Spleen (tissue), 11 donors: Measurements from ENCODE around the gene KIF5B. TPM values are rescaled to one million over a fixed set of nuclear protein-coding genes. Genes with fewer than 3 reads are reported as not detected.

Source experiments
- DNase-seq: peaks from one replicate; pipeline ENCODE4 v3.0.0-alpha.2; 2020
- H3K27ac ChIP-seq, 8 donors: fragments of 200-600 bp; sonication (generic) in 7 of 8; 1 replicate in 4 of 8; 2 replicates in 4 of 8; pipeline versions ENCODE4 v1.5.0 to v1.8.0; 2016 to 2021; ENCODE audit warnings: inconsistent platforms in 4 of 8, mild to moderate bottlenecking in 4 of 8, moderate library complexity in 1 of 8
- H3K27me3 ChIP-seq, 7 donors: fragments of 200-600 bp; sonication (generic) in 6 of 7; replicated peaks in 1 of 7; 1 replicate in 4 of 7; 2 replicates in 3 of 7; pipeline versions ENCODE4 v1.5.0 to v1.8.0; 2016 to 2021; ENCODE audit warnings: inconsistent platforms in 3 of 7, mild to moderate bottlenecking in 1 of 7
- H3K36me3 ChIP-seq, 6 donors: fragments of 200-600 bp; sonication (generic) in 5 of 6; 1 replicate in 4 of 6; 2 replicates in 2 of 6; pipeline versions ENCODE4 v1.5.0 to v1.8.0; 2016 to 2021; ENCODE audit warnings: inconsistent platforms in 2 of 6
- H3K4me1 ChIP-seq, 6 donors: fragments of 200-600 bp; sonication (generic) in 5 of 6; 1 replicate in 3 of 6; 2 replicates in 3 of 6; pipeline versions ENCODE4 v1.5.0 to v1.8.0; 2016 to 2021; ENCODE audit warnings: inconsistent platforms in 3 of 6
- H3K4me3 ChIP-seq, 8 donors: fragments of 200-600 bp; sonication (generic) in 7 of 8; 1 replicate in 4 of 8; 2 replicates in 4 of 8; pipeline versions ENCODE4 v1.5.0 to v1.8.0; 2016 to 2021; ENCODE audit warnings: inconsistent platforms in 4 of 8, mild to moderate bottlenecking in 4 of 8, moderate library complexity in 2 of 8
- H3K9me3 ChIP-seq, 8 donors: fragments of 200-600 bp; sonication (generic) in 7 of 8; 1 replicate in 4 of 8; 2 replicates in 4 of 8; pipeline versions ENCODE4 v1.5.0 to v1.8.0; 2016 to 2021; ENCODE audit warnings: inconsistent platforms in 4 of 8
- POLR2A ChIP-seq, 3 donors: fragments of 450-650 bp; IDR thresholded peaks; one replicate each; pipeline ENCODE4 v1.5.1; 2017; ENCODE audit warnings: antibody characterized with exemption in 3 of 3, mild to moderate bottlenecking in 1 of 3
- POLR2AphosphoS5 ChIP-seq, 3 donors: sonication (generic); formaldehyde crosslinking; IDR thresholded peaks; one replicate each; pipeline ENCODE4 v1.5.1; 2017; ENCODE audit warnings: antibody characterized with exemption in 3 of 3
- WGBS, 5 donors: extraction: QIAGEN DNeasy Blood & Tissue Kit in 3 of 5; methylation state at CpG; one replicate each; pipeline versions ENCODE4 v1.1.5 to v1.1.7; 2013 to 2018; 5-methylcytosine and 5-hydroxymethylcytosine counted together
- intact Hi-C: fragments of 100-400 bp; cut with DNase I; formaldehyde crosslinking; loops from one replicate; pipeline ENCODE4 v1.15.0; 2023; ENCODE audit warnings: low total_unique reads
- polyA plus RNA-seq, 3 donors: library from polyadenylated mRNA; stranded (reverse); fragments of 200-250 nt; gene quantifications; one replicate each; pipeline ENCODE4 v1.2.1, GENCODE V29; 2013
- total RNA-seq, 7 donors: library from RNA; depleted of rRNA in 3 of 7; stranded (reverse); fragments of >200 nt in 3 of 7; fragmentation: NEBNext Ultra II Directional in 4 of 7; extraction: Animal tissue kit (Norgen Biotek cat#: 25700) in 4 of 7; gene quantifications; one replicate each; pipeline versions ENCODE4 v1.1.0 to v1.2.1, GENCODE V29; 2016 to 2021
- TF ChIP-seq, protein P1 (sequence below), 11 experiments: fragments of 200-600 bp in 7 of 11; fragments of 450-650 bp in 4 of 11; sonication (generic) in 4 of 11; IDR thresholded peaks in 8 of 11; conservative IDR thresholded peaks in 3 of 11; 1 replicate in 7 of 11; 2 replicates in 4 of 11; pipeline versions ENCODE4 v1.4.0 to v1.8.0; 2016 to 2021; ENCODE audit warnings: antibody characterized with exemption in 11 of 11, inconsistent platforms in 4 of 11, mild to moderate bottlenecking in 1 of 11
- donor health status: healthy with polysubstance abuse.
- donor health status: DM: no; HTN: no; CAD: no; lungs with moderate emphysema.
- donor health status: DM: no; HTN: no; CAD: no.
- donor health status: Bipolar disorder and iron deficiency.
- donor health status: healthy.
- donor health status: DM: no; HTN: no; CAD: no.
- donor health status: DM: yes; HTN: yes; CAD: no.

KIF5B gene
- total and polyA plus RNA-seq, 10 donors: 16.1 to 95.1 (median 71.2) TPM

GRCh38 chr10:32033171-32033570, 23.1 kb downstream of the KIF5B start:
- Histone ChIP-seq H3K4me1 (peaks cover 0 to 43% (median 15%) of the 10 kb centered on the region in 6 donors), H3K27me3 (no peaks in the 10 kb centered on the region), H3K4me3 (no peak overlapping the region), H3K27ac (peak overlapping the region in 1 of 8 donors; percentile 15), H3K9me3 (no peaks in the 10 kb centered on the region), H3K36me3 (peaks cover 5 to 100% (median 95%) of the 10 kb centered on the region in 6 donors)
- no peak for DNase-seq
- intact Hi-C loops: no loop called here
- TF ChIP-seq POLR2AphosphoS5 (IDR thresholded peaks at IDR 0.05) (peak in 1 of 3 donors; percentile 9), POLR2A (IDR thresholded peaks at IDR 0.05) (no peak)
- TF ChIP-seq, protein P1, sequence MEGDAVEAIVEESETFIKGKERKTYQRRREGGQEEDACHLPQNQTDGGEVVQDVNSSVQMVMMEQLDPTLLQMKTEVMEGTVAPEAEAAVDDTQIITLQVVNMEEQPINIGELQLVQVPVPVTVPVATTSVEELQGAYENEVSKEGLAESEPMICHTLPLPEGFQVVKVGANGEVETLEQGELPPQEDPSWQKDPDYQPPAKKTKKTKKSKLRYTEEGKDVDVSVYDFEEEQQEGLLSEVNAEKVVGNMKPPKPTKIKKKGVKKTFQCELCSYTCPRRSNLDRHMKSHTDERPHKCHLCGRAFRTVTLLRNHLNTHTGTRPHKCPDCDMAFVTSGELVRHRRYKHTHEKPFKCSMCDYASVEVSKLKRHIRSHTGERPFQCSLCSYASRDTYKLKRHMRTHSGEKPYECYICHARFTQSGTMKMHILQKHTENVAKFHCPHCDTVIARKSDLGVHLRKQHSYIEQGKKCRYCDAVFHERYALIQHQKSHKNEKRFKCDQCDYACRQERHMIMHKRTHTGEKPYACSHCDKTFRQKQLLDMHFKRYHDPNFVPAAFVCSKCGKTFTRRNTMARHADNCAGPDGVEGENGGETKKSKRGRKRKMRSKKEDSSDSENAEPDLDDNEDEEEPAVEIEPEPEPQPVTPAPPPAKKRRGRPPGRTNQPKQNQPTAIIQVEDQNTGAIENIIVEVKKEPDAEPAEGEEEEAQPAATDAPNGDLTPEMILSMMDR (IDR thresholded peaks at IDR 0.05 in 8 of 11, conservative IDR thresholded peaks at IDR 0.05 in 3 of 11): no peak
- 87 to 98% (median 91%) methylated on average over 5 of the region's 5 CpGs for WGBS, 5 donors

DNA sequence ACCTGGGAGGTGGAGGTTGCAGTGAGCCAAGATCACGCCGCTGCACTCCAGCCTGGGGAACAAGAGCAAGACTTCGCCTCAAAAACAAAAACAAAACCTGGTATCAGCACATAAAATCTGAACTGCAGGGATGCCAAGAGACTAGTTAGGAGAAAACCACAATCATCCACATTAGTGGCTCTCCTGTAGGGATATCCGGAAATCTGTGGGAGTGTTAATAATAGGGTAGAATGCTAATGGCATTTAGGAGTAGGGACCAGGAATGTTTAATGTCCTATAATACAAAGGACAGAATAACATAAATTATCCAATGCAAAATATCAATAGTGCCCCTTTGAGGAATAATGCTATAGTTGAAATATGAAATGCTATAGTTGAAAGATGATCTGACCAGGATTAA, 24.3 kb downstream of the KIF5B start:
- no peak for DNase-seq
- WGBS, 5 donors: 89 to 98% (median 95%) methylated on average over 4 of the region's 4 CpGs
- peak overlapping the region in 1 of 8 donors; percentile 15 for H3K27ac ChIP-seq

GRCh38 chr10:32031424-32031823, 24.8 kb downstream of the KIF5B start:
- intact Hi-C loops: no loop called here
- Histone ChIP-seq H3K4me1 (peaks cover 0 to 37% (median 10%) of the 10 kb centered on the region in 6 donors), H3K9me3 (no peaks in the 10 kb centered on the region), H3K27me3 (no peaks in the 10 kb centered on the region), H3K36me3 (peaks cover 5 to 100% (median 96%) of the 10 kb centered on the region in 6 donors), H3K4me3 (no peak overlapping the region), H3K27ac (peak overlapping the region in 2 of 8 donors; percentile 5 to 24)
- no peak for DNase-seq
- no peak for TF ChIP-seq POLR2AphosphoS5 (IDR thresholded peaks at IDR 0.05)
- TF ChIP-seq POLR2A (IDR thresholded peaks at IDR 0.05): no peak
- TF ChIP-seq, protein P1 (IDR thresholded peaks at IDR 0.05 in 8 of 11, conservative IDR thresholded peaks at IDR 0.05 in 3 of 11): no peak
- 79 to 89% (median 86%) methylated on average over 6 of the region's 6 CpGs for WGBS, 5 donors

More for the DNA sequence above, 24.3 kb downstream of the KIF5B start:
- Histone ChIP-seq H3K27me3 (no peaks in the 10 kb centered on the region), H3K9me3 (no peaks in the 10 kb centered on the region), H3K4me3 (no peak overlapping the region), H3K4me1 (peaks cover 0 to 41% (median 13%) of the 10 kb centered on the region in 6 donors), H3K36me3 (peaks cover 5 to 100% (median 96%) of the 10 kb centered on the region in 6 donors)
- intact Hi-C loops: no loop called here
- TF ChIP-seq POLR2AphosphoS5 (IDR thresholded peaks at IDR 0.05) (no peak), POLR2A (IDR thresholded peaks at IDR 0.05) (no peak)
- TF ChIP-seq, protein P1 (IDR thresholded peaks at IDR 0.05 in 8 of 11, conservative IDR thresholded peaks at IDR 0.05 in 3 of 11): no peak

- Histone ChIP-seq H3K4me3 (no peak overlapping the region), H3K4me1 (peaks cover 0 to 30% (median 9%) of the 10 kb centered on the region in 6 donors), H3K36me3 (peaks cover 0 to 95% (median 89%) of the 10 kb centered on the region in 6 donors), H3K27me3 (no peaks in the 10 kb centered on the region), H3K9me3 (no peaks in the 10 kb centered on the region), H3K27ac (no peak overlapping the region)
- no peak for TF ChIP-seq POLR2AphosphoS5 (IDR thresholded peaks at IDR 0.05)
- TF ChIP-seq, protein P1 (IDR thresholded peaks at IDR 0.05 in 8 of 11, conservative IDR thresholded peaks at IDR 0.05 in 3 of 11): no peak
- no peak for TF ChIP-seq POLR2A (IDR thresholded peaks at IDR 0.05)
- intact Hi-C loops: no loop called here
- WGBS, 5 donors: 15 to 46% (median 37%) methylated on average over 1 of the region's 1 CpG
- DNase-seq: no peak
Measured at GRCh38 chr10:32028710-32029109, 27.5 kb downstream of the KIF5B start.
